ENCODE results near the gene OR51F2. TPM values are rescaled to one million over a fixed set of nuclear protein-coding genes. Genes with fewer than 3 reads are reported as not detected.

The OR51F2 gene
- total and polyA plus RNA-seq, 9 of the 15 experiments (the other 6 are each of a cell fraction or from before 2014, with no cell fraction given): not detected

- TF ChIP-seq, protein P1, sequence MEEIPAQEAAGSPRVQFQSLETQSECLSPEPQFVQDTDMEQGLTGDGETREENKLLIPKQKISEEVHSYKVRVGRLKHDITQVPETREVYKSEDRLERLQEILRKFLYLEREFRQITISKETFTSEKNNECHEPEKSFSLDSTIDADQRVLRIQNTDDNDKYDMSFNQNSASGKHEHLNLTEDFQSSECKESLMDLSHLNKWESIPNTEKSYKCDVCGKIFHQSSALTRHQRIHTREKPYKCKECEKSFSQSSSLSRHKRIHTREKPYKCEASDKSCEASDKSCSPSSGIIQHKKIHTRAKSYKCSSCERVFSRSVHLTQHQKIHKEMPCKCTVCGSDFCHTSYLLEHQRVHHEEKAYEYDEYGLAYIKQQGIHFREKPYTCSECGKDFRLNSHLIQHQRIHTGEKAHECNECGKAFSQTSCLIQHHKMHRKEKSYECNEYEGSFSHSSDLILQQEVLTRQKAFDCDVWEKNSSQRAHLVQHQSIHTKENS (CRISPR knock-in tag; IDR thresholded peaks at IDR 0.05): no peak
- no peak for TF ChIP-seq ASH1L (IDR thresholded peaks at IDR 0.05; ENCODE audit: borderline replicate concordance, low read depth, partially characterized antibody)
- TF ChIP-seq RAD21 (CRISPR knock-in tag; conservative IDR thresholded peaks at IDR 0.05 in 1 of 2, IDR thresholded peaks at IDR 0.05 in 1 of 2): no peak
- TF ChIP-seq PHB (CRISPR knock-in tag; IDR thresholded peaks at IDR 0.05): no peak
- no peak for TF ChIP-seq DACH1 (IDR thresholded peaks at IDR 0.05; ENCODE audit: partially characterized antibody)
- no peak for TF ChIP-seq RNF2 (IDR thresholded peaks at IDR 0.05)
Observed at GRCh38 chr11:4839851-4840549, 18.9 kb downstream of the OR51F2 start (continued).

- no peak for ATAC-seq
- Histone ChIP-seq H3K9ac (ENCODE audit: insufficient read depth in 1 of 2, low read depth in 2 of 2, low read length in 2 of 2) (no peak within 1 kb of the TSS), H3K27ac (ENCODE audit: extremely low read depth, low read depth, low read length) (no peak within 1 kb of the TSS), H3K4me3 (no peak within 1 kb of the TSS), H3K27me3 (ENCODE audit: control insufficient read depth in 2 of 2, insufficient read depth in 2 of 2, low read length in 2 of 2) (no peaks in the 10 kb centered on the region; a peak in 1 of 5 replicates), H3K4me1 (replicated peaks in 1 of 2; ENCODE audit: control insufficient read depth in 2 of 2, insufficient read depth in 2 of 2, low read length in 2 of 2) (no peaks in the 10 kb centered on the region), H3K9me3 (replicated peaks; ENCODE audit: control insufficient read depth, insufficient read depth, low read depth, low read length) (no peaks in the 10 kb centered on the region), H2AFZ (ENCODE audit: low read depth, low read length) (no peak within 1 kb of the TSS), H3K79me2 (ENCODE audit: control insufficient read depth, insufficient read depth, low read length) (no peaks in the 10 kb centered on the region), H4K20me1 (replicated peaks; ENCODE audit: control insufficient read depth, insufficient read depth, low read length) (no peaks in the 10 kb centered on the region), H3K4me2 (ENCODE audit: insufficient read depth, low read length) (no peak within 1 kb of the TSS), H3K36me3 (ENCODE audit: control insufficient read depth, insufficient read depth, low read length) (no peaks in the 10 kb centered on the region), H3K9me1 (ENCODE audit: control insufficient read depth, insufficient read depth, low read length) (no peaks in the 10 kb centered on the region)
- no peak for DNase-seq (ENCODE audit: extremely low read depth in 1 of 4, low spot score in 3 of 4)
- WGBS (ENCODE audit: insufficient coverage, low coverage, missing lambda C conversion rate): 0% methylated on average over 9 of the region's 9 CpGs
- CTCF ChIA-PET (ENCODE audit: low intra/inter-chr PET ratio): no interaction called here
- intact Hi-C loops (cut with micrococcal nuclease): no loop called here
- no peak for FAIRE-seq
- in situ Hi-C loops (cut with MboI): no loop called here
- POLR2A ChIA-PET: no interaction called here
- TF ChIP-seq OTX1 (CRISPR knock-in tag; IDR thresholded peaks at IDR 0.05): no peak
- TF ChIP-seq, protein P2, sequence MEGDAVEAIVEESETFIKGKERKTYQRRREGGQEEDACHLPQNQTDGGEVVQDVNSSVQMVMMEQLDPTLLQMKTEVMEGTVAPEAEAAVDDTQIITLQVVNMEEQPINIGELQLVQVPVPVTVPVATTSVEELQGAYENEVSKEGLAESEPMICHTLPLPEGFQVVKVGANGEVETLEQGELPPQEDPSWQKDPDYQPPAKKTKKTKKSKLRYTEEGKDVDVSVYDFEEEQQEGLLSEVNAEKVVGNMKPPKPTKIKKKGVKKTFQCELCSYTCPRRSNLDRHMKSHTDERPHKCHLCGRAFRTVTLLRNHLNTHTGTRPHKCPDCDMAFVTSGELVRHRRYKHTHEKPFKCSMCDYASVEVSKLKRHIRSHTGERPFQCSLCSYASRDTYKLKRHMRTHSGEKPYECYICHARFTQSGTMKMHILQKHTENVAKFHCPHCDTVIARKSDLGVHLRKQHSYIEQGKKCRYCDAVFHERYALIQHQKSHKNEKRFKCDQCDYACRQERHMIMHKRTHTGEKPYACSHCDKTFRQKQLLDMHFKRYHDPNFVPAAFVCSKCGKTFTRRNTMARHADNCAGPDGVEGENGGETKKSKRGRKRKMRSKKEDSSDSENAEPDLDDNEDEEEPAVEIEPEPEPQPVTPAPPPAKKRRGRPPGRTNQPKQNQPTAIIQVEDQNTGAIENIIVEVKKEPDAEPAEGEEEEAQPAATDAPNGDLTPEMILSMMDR (IDR thresholded peaks at IDR 0.05 in 2 of 3, conservative IDR thresholded peaks at IDR 0.05 in 1 of 3; ENCODE audit: insufficient read depth in 2 of 3, low read depth in 1 of 3, low read length in 3 of 3): peak in 1 of 3 experiments; percentile 43; a peak in 2 of 6 replicates
- no TSS peak for BruUV-seq (replicated peaks)
Observed at GRCh38 chr11:4848908-4849532, 27.9 kb downstream of the OR51F2 start, which contains the start of gene OR51S1. OR51S1 (minus strand) TSS chr11:4849208; CDS start chr11:4849208, 0 bp downstream.

Data from K562 (cell line).